DND-41 (cell line): ENCODE data around the gene NUFIP2.

Source experiments
- ATAC-seq: fragments of 200-7000 bp; cut with Tn5 transposase; 3 replicates; pipeline ENCODE4 v1.9.1; 2021; ENCODE audit warnings: low read depth; ENCODE audit not compliant: insufficient read depth
- DNase-seq: peaks from one replicate; pipeline ENCODE4 v3.0.0-alpha.2; 2020
- H2AFZ ChIP-seq: 2 replicates; pipeline ENCODE4 v1.6.0; 2012; ENCODE audit warnings: low read depth, low read length
- H3K27ac ChIP-seq: 2 replicates; pipeline ENCODE4 v1.5.1; 2012; ENCODE audit warnings: low read length, inconsistent platforms
- H3K27me3 ChIP-seq: fragments of 200-600 bp; sonication (generic); 2 replicates; pipeline ENCODE4 v1.6.0; 2012; ENCODE audit warnings: low read length, mild to moderate bottlenecking, inconsistent platforms; ENCODE audit not compliant: insufficient read depth, poor library complexity
- H3K36me3 ChIP-seq: 2 replicates; pipeline ENCODE4 v1.5.1; 2012; ENCODE audit warnings: low read length, inconsistent platforms; ENCODE audit not compliant: insufficient read depth
- H3K4me1 ChIP-seq: 2 replicates; pipeline ENCODE4 v1.5.1; 2012; ENCODE audit warnings: mild to moderate bottlenecking, low read length; ENCODE audit not compliant: insufficient read depth
- H3K4me2 ChIP-seq: 2 replicates; pipeline ENCODE4 v1.6.0; 2012; ENCODE audit warnings: mild to moderate bottlenecking, moderate library complexity, low read length, inconsistent platforms; ENCODE audit not compliant: insufficient read depth
- H3K4me3 ChIP-seq, 2 experiments: fragments of 200-600 bp in 1 of 2; shearing (Covaris generic) in 1 of 2; 2 replicates each; pipeline ENCODE4 v1.5.1; 2012 to 2016; ENCODE audit warnings: inconsistent platforms in 2 of 2, low read length in 2 of 2, mild to moderate bottlenecking in 2 of 2, low read depth in 1 of 2, moderate library complexity in 1 of 2
- H3K79me2 ChIP-seq: 2 replicates; pipeline ENCODE4 v1.6.0; 2012; ENCODE audit warnings: low read length, inconsistent platforms; ENCODE audit not compliant: insufficient read depth
- H3K9ac ChIP-seq: 2 replicates; pipeline ENCODE4 v1.6.0; 2012; ENCODE audit warnings: low read depth, mild to moderate bottlenecking, inconsistent platforms, low read length, moderate library complexity
- H3K9me3 ChIP-seq: 2 replicates; pipeline ENCODE4 v1.5.1; 2012; ENCODE audit warnings: low read length, moderate library complexity, mild to moderate bottlenecking, inconsistent platforms; ENCODE audit not compliant: insufficient read depth, severe bottlenecking
- H4K20me1 ChIP-seq: 2 replicates; pipeline ENCODE4 v1.6.0; 2012; ENCODE audit warnings: low read length; ENCODE audit not compliant: insufficient read depth
- EZH2 ChIP-seq: IDR thresholded peaks from 3 replicates; pipeline ENCODE4 v1.6.1; 2012; ENCODE audit warnings: borderline replicate concordance, low read depth, mild to moderate bottlenecking, moderate library complexity, low read length, inconsistent platforms; ENCODE audit not compliant: severe bottlenecking
- TF ChIP-seq, protein P1 (sequence below): IDR thresholded peaks from 2 replicates; pipeline ENCODE4 v1.5.1; 2012; ENCODE audit warnings: borderline replicate concordance, low read length, moderate library complexity, mild to moderate bottlenecking; ENCODE audit not compliant: poor library complexity, severe bottlenecking; ENCODE audit errors: extremely low read depth

NUFIP2 gene

DNA sequence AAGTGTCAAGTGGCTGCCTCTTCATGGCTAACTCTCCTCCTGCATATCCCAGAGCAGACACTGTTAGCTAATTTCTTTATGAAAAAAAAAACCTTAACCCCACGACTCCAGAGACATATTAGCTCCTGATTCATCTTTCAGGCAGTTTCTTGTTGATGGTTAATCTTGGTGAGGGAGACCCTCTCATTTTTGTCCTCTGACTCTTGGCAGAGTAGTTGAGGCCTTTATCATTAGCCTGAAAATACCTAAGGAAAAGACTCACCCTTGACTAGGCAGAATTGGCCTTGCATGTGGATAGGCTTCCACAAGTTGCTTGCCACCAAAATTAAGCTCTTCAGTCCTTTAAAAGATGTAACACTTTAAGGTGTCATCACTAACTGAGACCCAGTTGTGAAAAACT is 43.3 kb downstream of the NUFIP2 start:
- Histone ChIP-seq H3K79me2 (no peaks in the 10 kb centered on the region), H3K9ac (no peak overlapping the region), H3K36me3 (peaks cover 8% of the 10 kb centered on the region), H3K4me2 (no peak overlapping the region), H3K27ac (no peak overlapping the region), H4K20me1 (peaks cover 10% of the 10 kb centered on the region), H3K4me1 (no peaks in the 10 kb centered on the region), H3K27me3 (no peaks in the 10 kb centered on the region), H2AFZ (no peak overlapping the region), H3K9me3 (no peaks in the 10 kb centered on the region), H3K4me3 (no peak overlapping the region)
- DNase-seq = no peak
- ATAC-seq = no peak
- TF ChIP-seq, protein P1, sequence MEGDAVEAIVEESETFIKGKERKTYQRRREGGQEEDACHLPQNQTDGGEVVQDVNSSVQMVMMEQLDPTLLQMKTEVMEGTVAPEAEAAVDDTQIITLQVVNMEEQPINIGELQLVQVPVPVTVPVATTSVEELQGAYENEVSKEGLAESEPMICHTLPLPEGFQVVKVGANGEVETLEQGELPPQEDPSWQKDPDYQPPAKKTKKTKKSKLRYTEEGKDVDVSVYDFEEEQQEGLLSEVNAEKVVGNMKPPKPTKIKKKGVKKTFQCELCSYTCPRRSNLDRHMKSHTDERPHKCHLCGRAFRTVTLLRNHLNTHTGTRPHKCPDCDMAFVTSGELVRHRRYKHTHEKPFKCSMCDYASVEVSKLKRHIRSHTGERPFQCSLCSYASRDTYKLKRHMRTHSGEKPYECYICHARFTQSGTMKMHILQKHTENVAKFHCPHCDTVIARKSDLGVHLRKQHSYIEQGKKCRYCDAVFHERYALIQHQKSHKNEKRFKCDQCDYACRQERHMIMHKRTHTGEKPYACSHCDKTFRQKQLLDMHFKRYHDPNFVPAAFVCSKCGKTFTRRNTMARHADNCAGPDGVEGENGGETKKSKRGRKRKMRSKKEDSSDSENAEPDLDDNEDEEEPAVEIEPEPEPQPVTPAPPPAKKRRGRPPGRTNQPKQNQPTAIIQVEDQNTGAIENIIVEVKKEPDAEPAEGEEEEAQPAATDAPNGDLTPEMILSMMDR = no peak
- no peak for TF ChIP-seq EZH2

DNA sequence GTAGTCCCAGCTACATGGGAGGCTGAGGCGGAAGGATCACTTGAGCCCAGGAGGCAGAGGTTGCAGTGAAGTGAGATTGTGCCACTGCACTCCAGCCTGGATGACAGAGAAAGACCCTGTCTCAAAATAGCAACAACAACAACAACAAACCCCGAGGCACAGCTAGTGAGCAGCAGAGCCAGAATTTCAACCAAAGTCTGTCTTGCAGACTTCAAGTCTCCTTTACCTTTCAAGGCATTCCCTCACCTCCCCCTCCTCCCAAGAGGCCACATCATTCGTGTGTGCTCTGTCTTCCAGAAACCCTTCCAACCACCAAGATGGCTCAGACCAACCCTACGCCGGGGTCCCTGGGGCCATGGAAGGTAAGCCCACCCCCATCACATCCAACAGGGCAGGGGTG is 45.1 kb downstream of the NUFIP2 start:
- Histone ChIP-seq H4K20me1 (peaks cover 4% of the 10 kb centered on the region; the same call in 1 of the 2 replicates), H3K36me3 (no peaks in the 10 kb centered on the region), H3K4me1 (no peaks in the 10 kb centered on the region), H3K79me2 (no peaks in the 10 kb centered on the region), H3K9me3 (no peaks in the 10 kb centered on the region), H3K9ac (no peak overlapping the region), H3K27ac (no peak overlapping the region), H3K27me3 (no peaks in the 10 kb centered on the region), H3K4me2 (no peak overlapping the region), H3K4me3 (no peak overlapping the region), H2AFZ (no peak overlapping the region)
- no peak for ATAC-seq
- DNase-seq = no peak
- no peak for TF ChIP-seq EZH2
- TF ChIP-seq, protein P1 = no peak

DNA sequence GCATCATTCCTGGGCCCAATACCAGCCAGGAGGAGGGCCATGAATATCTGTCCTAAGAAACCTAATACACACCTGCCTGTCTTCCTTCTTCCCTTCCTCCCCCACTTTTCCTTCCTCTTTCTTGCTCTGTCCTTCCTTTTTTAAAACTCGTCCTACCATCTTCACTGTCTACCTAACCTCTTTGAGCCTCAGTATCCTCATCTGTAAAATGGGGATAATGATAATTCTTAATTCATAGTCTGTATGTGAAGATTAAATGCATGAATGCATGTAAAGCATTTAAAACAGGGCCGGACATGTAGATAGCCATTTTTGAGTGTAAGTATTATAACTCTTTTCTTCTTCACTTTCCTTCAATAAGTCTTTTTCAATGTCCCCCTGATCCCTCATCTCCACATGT is 46.7 kb downstream of the NUFIP2 start:
- no peak overlapping the region for H3K27ac ChIP-seq
- H3K4me2 ChIP-seq = no peak overlapping the region
- H3K9ac ChIP-seq = no peak overlapping the region
- H3K4me3 ChIP-seq = no peak overlapping the region
- no peak for ATAC-seq
- no peaks in the 10 kb centered on the region for H3K36me3 ChIP-seq
- TF ChIP-seq, protein P1 = no peak
- no peak for TF ChIP-seq EZH2
- H3K27me3 ChIP-seq = no peaks in the 10 kb centered on the region
- no peaks in the 10 kb centered on the region for H3K9me3 ChIP-seq
- no peak overlapping the region for H2AFZ ChIP-seq
- peaks cover 4% of the 10 kb centered on the region; the same call in 1 of the 2 replicates for H4K20me1 ChIP-seq
- no peaks in the 10 kb centered on the region for H3K4me1 ChIP-seq
- H3K79me2 ChIP-seq = no peaks in the 10 kb centered on the region
- no peak for DNase-seq

DNA sequence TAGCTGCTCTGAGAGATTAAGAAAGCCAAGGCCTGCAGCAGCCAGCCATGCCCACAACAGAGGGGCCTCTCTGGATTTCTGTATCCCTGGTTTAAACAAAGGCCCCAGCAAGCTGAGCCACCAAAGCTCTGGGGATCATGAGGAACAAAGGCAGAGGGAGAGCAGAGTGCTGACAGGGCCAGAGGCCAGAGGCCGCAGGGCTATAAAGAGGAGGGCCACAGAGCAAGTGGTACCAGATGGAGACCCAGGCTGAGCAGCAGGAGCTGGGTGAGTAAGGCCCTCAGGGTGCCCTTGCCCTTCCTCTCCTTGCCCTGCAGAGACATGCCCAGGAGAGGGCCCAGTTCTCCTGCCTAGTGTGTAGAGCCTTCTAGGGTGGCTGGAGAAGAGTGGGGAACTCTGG is 47.3 kb downstream of the NUFIP2 start, which contains the start of gene CRYBA1:
CRYBA1 (plus strand) TSS at position 232 of the 400 bp plus-strand sequence; CDS start at position 237, 5 bp downstream.
- no peak within 1 kb of the TSS for H3K27ac ChIP-seq
- H3K4me1 ChIP-seq = no peaks in the 10 kb centered on the region

More for the DNA sequence above, 47.3 kb downstream of the NUFIP2 start, which contains the start of gene CRYBA1:
- H3K36me3 ChIP-seq = no peaks in the 10 kb centered on the region
- no peak within 1 kb of the TSS for H3K4me3 ChIP-seq
- no peaks in the 10 kb centered on the region for H3K79me2 ChIP-seq
- DNase-seq = no peak
- H3K9ac ChIP-seq = no peak within 1 kb of the TSS
- no peaks in the 10 kb centered on the region for H3K9me3 ChIP-seq
- no peaks in the 10 kb centered on the region for H3K27me3 ChIP-seq
- no peaks in the 10 kb centered on the region; the same call in 1 of the 2 replicates for H4K20me1 ChIP-seq
- TF ChIP-seq, protein P1 = no peak
- TF ChIP-seq EZH2 = no peak
- no peak within 1 kb of the TSS for H2AFZ ChIP-seq
- no peak for ATAC-seq
- no peak within 1 kb of the TSS for H3K4me2 ChIP-seq
